ENCODE results near the gene ANKRD33. TPM values are rescaled to one million over a fixed set of nuclear protein-coding genes. Genes with fewer than 3 reads are reported as not detected.

ANKRD33 gene
- total and polyA plus RNA-seq, 5 donors from 2014 or later = not detected

DNA sequence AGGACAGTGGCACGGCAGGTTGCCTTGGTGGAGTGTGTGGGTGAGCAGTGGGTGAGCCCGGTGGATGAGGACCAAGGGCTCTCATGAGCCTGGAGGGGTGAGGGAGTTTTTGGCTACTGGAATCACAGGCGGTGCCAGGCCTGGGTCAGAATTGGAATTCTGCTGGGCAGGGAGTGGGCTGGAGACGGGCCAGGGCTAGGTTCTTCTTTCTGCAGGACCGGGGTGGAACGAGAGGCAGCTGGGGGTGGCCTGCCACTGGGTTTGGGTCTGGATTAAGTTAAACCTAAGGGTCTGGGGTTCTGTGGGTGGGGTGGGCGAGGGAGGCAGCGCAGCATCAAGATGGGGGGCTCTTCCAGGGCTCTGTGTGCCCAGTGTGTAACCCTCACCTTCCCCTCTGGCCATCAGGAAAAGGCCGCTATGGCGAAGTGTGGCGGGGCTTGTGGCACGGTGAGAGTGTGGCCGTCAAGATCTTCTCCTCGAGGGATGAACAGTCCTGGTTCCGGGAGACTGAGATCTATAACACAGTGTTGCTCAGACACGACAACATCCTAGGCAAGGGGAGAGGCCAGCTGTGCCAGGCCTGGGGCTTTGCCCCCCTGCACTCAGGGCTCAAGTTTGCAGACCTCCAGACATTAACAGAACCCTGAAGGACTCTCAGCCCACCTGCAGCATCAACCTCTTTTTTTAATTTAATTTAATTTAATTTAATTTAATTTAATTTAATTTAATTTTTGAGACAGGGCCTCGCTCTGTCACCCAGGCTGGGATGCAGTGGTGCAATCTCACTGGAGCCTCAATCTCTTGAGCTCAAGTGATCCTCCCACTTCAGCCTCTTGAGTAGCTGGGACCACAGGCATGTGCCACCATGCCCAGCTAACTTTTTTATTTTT lies 26.4 kb downstream of the ANKRD33 start:
- Mint-ChIP-seq H3K27me3 (peaks cover 8% of the 10 kb centered on the region), H3K4me3 (no peak overlapping the region), H3K9me3 (no peaks in the 10 kb centered on the region), H3K4me1 (no peaks in the 10 kb centered on the region), H3K36me3 (no peaks in the 10 kb centered on the region), H3K27ac (no peak overlapping the region)
- ATAC-seq (ENCODE audit: low read depth in 2 of 2) = no peak
- Histone ChIP-seq H3K27me3 (ENCODE audit: control insufficient read depth, insufficient read depth, low read length) (peaks cover 3% of the 10 kb centered on the region), H3K36me3 (ENCODE audit: control insufficient read depth, insufficient read depth, low read length) (no peaks in the 10 kb centered on the region), H3K9me3 (ENCODE audit: control insufficient read depth in 2 of 2, low read length in 2 of 2) (no peaks in the 10 kb centered on the region), H3K4me1 (ENCODE audit: control insufficient read depth, insufficient read depth, low read length, poor library complexity, severe bottlenecking) (no peaks in the 10 kb centered on the region), H3K4me3 (ENCODE audit: low read depth, low read length) (no peak overlapping the region), H3K27ac (ENCODE audit: insufficient read depth, low read length, poor library complexity, severe bottlenecking) (no peak overlapping the region)
- no peak for DNase-seq

DNA sequence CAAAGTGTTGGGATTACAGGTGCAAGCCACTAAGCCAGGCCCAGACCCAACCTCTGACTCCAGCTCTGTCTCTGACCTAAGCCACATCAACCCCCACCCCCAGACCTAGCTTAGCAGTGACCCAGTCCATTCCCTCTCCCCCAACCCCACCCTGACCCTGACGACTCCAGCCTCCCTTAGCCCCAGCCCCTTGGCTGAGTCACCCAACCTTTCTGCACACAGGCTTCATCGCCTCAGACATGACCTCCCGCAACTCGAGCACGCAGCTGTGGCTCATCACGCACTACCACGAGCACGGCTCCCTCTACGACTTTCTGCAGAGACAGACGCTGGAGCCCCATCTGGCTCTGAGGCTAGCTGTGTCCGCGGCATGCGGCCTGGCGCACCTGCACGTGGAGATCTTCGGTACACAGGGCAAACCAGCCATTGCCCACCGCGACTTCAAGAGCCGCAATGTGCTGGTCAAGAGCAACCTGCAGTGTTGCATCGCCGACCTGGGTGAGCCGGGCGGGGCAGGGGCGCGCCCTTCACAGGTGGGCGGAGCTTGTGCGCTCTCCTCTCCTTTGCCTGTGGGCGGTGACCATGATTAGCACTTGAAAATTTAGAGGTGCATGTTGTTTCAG lies 27.2 kb downstream of the ANKRD33 start:
- H3K4me3 ChIP-seq (ENCODE audit: low read depth, low read length) = no peak overlapping the region
- no peaks in the 10 kb centered on the region for H3K9me3 ChIP-seq (ENCODE audit: control insufficient read depth in 2 of 2, low read length in 2 of 2)
- no peak overlapping the region for H3K27ac Mint-ChIP-seq
- no peaks in the 10 kb centered on the region for H3K27me3 ChIP-seq (ENCODE audit: control insufficient read depth, insufficient read depth, low read length)
- H3K4me1 Mint-ChIP-seq = no peaks in the 10 kb centered on the region
- no peaks in the 10 kb centered on the region for H3K4me1 ChIP-seq (ENCODE audit: control insufficient read depth, insufficient read depth, low read length, poor library complexity, severe bottlenecking)
- no peak overlapping the region for H3K27ac ChIP-seq (ENCODE audit: insufficient read depth, low read length, poor library complexity, severe bottlenecking)
- no peaks in the 10 kb centered on the region for H3K36me3 Mint-ChIP-seq
- H3K9me3 Mint-ChIP-seq = no peaks in the 10 kb centered on the region
- peaks cover 5% of the 10 kb centered on the region for H3K27me3 Mint-ChIP-seq
- DNase-seq (no peak), ATAC-seq (ENCODE audit: low read depth in 2 of 2) (no peak)
- H3K4me3 Mint-ChIP-seq = no peak overlapping the region
- H3K36me3 ChIP-seq (ENCODE audit: control insufficient read depth, insufficient read depth, low read length) = no peaks in the 10 kb centered on the region

DNA sequence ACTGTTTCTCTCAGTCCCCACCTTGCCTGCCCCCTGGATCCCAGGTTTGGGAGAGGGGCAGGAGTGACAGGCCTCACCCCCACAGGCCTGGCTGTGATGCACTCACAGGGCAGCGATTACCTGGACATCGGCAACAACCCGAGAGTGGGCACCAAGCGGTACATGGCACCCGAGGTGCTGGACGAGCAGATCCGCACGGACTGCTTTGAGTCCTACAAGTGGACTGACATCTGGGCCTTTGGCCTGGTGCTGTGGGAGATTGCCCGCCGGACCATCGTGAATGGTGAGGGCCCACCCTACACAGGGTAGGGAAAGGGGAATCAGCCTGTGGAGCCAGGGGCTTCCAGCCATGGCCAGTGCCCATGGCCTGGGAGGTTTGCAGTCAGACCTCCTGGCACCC lies 28.0 kb downstream of the ANKRD33 start:
- H3K27ac Mint-ChIP-seq = no peak overlapping the region
- Histone ChIP-seq H3K4me1 (ENCODE audit: control insufficient read depth, insufficient read depth, low read length, poor library complexity, severe bottlenecking) (no peaks in the 10 kb centered on the region), H3K4me3 (ENCODE audit: low read depth, low read length) (no peak overlapping the region), H3K27ac (ENCODE audit: insufficient read depth, low read length, poor library complexity, severe bottlenecking) (no peak overlapping the region), H3K36me3 (ENCODE audit: control insufficient read depth, insufficient read depth, low read length) (no peaks in the 10 kb centered on the region), H3K27me3 (ENCODE audit: control insufficient read depth, insufficient read depth, low read length) (no peaks in the 10 kb centered on the region), H3K9me3 (ENCODE audit: control insufficient read depth in 2 of 2, low read length in 2 of 2) (no peaks in the 10 kb centered on the region)
- H3K9me3 Mint-ChIP-seq = no peaks in the 10 kb centered on the region
- no peak for DNase-seq
- H3K4me1 Mint-ChIP-seq = no peaks in the 10 kb centered on the region
- no peak for ATAC-seq (ENCODE audit: low read depth in 2 of 2)
- H3K4me3 Mint-ChIP-seq = no peak overlapping the region
- no peaks in the 10 kb centered on the region for H3K36me3 Mint-ChIP-seq
- peaks cover 5% of the 10 kb centered on the region for H3K27me3 Mint-ChIP-seq

DNA sequence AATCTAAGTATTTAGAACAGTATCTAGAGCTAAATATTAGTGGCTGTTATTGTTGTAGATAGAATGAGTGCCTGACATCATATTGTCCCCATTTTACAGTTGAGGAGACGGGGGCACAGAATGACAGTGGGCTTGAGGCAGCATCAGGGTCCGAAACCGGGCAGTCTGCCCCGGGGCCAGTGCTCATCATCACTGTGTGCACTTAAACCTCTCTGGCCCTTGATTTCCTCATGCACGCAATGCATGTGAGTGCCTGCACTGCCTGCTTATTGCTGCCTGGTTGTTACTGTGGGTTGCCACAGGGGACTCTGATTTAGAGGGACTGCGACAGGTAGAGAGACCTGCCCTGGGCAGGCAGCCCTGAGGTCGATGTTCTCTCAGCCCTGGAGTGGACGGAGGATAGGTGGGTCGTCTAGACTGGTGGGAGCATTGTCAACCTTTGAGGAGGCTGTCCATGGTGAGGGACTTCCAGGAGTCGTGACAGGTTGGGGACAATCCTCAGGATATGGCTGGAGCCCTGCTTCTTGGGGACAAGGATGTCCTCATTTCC lies 29.2 kb downstream of the ANKRD33 start:
- H3K27me3 ChIP-seq (ENCODE audit: control insufficient read depth, insufficient read depth, low read length) = no peaks in the 10 kb centered on the region
- H3K9me3 Mint-ChIP-seq = no peaks in the 10 kb centered on the region
- H3K4me3 ChIP-seq (ENCODE audit: low read depth, low read length) = no peak overlapping the region
- no peak for ATAC-seq (ENCODE audit: low read depth in 2 of 2)
- H3K4me3 Mint-ChIP-seq = no peak overlapping the region
- peaks cover 5% of the 10 kb centered on the region for H3K27me3 Mint-ChIP-seq
- H3K27ac ChIP-seq (ENCODE audit: insufficient read depth, low read length, poor library complexity, severe bottlenecking) = no peak overlapping the region
- H3K36me3 Mint-ChIP-seq = no peaks in the 10 kb centered on the region
- H3K4me1 ChIP-seq (ENCODE audit: control insufficient read depth, insufficient read depth, low read length, poor library complexity, severe bottlenecking) = no peaks in the 10 kb centered on the region
- H3K9me3 ChIP-seq (ENCODE audit: control insufficient read depth in 2 of 2, low read length in 2 of 2) = no peaks in the 10 kb centered on the region
- H3K27ac Mint-ChIP-seq = no peak overlapping the region
- DNase-seq = no peak
- H3K36me3 ChIP-seq (ENCODE audit: control insufficient read depth, insufficient read depth, low read length) = no peaks in the 10 kb centered on the region
- no peaks in the 10 kb centered on the region for H3K4me1 Mint-ChIP-seq

DNA sequence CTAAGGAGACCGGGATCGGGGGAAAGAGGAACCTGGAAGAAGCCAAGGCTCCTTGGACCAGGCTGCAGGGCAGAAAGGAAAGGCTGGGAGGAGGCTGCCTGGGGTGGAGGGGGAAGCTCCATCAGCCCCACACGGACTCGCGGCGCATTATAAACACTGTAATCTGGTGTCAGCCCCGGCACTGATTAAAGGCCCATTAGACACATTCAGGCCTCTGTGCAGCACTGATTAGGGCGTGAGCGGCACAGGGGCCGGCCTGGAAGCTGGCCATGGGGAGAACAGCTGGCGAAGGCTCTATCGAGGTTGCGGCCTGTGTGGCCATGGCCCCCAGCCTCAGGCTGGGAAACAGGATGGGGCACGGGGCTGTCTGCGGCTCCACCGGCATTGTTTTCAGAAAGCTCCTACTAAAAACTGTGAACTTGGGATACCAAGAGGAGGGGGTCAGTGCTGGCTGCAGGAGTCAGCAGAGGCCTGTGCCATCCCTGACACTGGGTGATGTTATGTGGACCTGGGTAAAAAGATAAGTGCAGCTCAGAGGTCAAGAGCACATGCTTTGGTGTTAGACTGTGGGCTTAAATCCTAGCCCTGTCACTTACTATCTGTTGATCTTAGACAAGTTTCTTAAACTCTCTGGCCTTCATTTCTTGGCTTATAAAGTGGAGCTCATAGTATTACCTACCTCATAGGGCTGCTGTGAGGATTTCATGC lies 30.0 kb downstream of the ANKRD33 start:
- H3K4me3 ChIP-seq (ENCODE audit: low read depth, low read length) = no peak overlapping the region
- no peaks in the 10 kb centered on the region for H3K9me3 ChIP-seq (ENCODE audit: control insufficient read depth in 2 of 2, low read length in 2 of 2)
- Mint-ChIP-seq H3K36me3 (no peaks in the 10 kb centered on the region), H3K4me3 (no peak overlapping the region), H3K9me3 (no peaks in the 10 kb centered on the region), H3K27me3 (peaks cover 5% of the 10 kb centered on the region), H3K27ac (no peak overlapping the region), H3K4me1 (peaks cover 0 to 3% (median 0%) of the 10 kb centered on the region in 4 donors)
- H3K27ac ChIP-seq (ENCODE audit: insufficient read depth, low read length, poor library complexity, severe bottlenecking) = no peak overlapping the region
- H3K36me3 ChIP-seq (ENCODE audit: control insufficient read depth, insufficient read depth, low read length) = no peaks in the 10 kb centered on the region
- H3K4me1 ChIP-seq (ENCODE audit: control insufficient read depth, insufficient read depth, low read length, poor library complexity, severe bottlenecking) = no peaks in the 10 kb centered on the region
- no peaks in the 10 kb centered on the region for H3K27me3 ChIP-seq (ENCODE audit: control insufficient read depth, insufficient read depth, low read length)
- ATAC-seq (ENCODE audit: low read depth in 2 of 2) (no peak), DNase-seq (no peak)

DNA sequence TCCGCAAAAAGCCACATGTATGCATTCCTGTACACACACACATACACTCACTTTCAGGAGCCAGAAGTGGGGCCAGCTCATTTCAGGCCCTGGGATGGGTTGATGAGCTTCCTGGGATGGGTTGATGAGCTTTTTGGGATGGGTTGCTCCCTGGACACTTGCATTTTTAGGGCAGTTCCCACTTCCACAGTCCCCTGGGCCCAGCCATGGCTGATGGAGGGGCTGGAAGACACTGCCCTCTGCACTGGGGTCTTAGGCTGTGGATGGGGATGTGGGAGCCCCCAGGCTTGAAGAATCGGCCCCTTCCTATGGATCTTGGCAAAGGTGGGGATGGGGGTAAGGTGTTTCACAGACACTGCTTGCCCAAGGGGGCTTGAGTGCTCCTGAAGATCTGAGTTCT lies 32.1 kb downstream of the ANKRD33 start:
- H3K9me3 Mint-ChIP-seq = no peaks in the 10 kb centered on the region
- H3K36me3 Mint-ChIP-seq = no peaks in the 10 kb centered on the region
- ATAC-seq (ENCODE audit: low read depth in 2 of 2) = no peak
- H3K4me1 Mint-ChIP-seq = peaks cover 0 to 7% (median 0%) of the 10 kb centered on the region in 4 donors
- DNase-seq = no peak
- H3K27ac Mint-ChIP-seq = no peak overlapping the region
- Histone ChIP-seq H3K9me3 (ENCODE audit: control insufficient read depth in 2 of 2, low read length in 2 of 2) (no peaks in the 10 kb centered on the region), H3K27me3 (ENCODE audit: control insufficient read depth, insufficient read depth, low read length) (no peaks in the 10 kb centered on the region), H3K36me3 (ENCODE audit: control insufficient read depth, insufficient read depth, low read length) (no peaks in the 10 kb centered on the region), H3K27ac (ENCODE audit: insufficient read depth, low read length, poor library complexity, severe bottlenecking) (no peak overlapping the region), H3K4me3 (ENCODE audit: low read depth, low read length) (no peak overlapping the region), H3K4me1 (ENCODE audit: control insufficient read depth, insufficient read depth, low read length, poor library complexity, severe bottlenecking) (peaks cover 3% of the 10 kb centered on the region)
- H3K4me3 Mint-ChIP-seq = no peak overlapping the region
- H3K27me3 Mint-ChIP-seq = no peaks in the 10 kb centered on the region

DNA sequence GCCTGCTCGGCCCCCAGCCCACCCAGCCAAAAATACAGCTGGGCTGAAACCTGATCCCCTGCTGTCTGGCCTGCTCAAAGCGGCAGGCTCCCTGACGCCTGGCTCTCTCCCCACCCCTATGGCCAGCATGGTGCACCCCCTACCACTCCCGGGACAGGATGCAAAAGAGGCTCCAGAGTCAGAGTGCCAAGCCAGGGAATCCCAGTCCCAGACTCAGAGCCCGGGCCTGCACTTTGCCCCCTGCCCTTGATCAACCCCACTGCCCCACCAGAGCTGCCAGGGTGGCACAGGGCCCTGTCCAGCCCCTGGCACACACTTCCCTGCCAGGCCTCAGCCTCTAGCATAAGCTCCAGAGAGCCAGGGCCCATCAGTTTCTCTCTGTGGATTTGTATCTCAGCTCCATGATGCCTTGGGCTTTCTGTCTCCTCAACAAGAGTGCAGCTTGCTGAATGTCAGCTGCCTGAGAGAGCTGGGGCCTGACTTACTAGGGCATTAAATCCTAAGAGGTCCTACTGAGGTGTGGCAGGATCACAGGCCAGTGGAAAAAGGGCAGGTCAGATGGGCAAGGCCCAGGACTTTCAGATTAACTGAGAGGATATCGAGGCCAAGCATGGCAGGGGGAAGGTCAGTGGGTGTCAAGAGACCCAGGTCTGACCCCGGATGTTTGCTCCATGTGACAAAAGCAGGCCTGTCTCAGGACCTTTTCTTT lies 33.3 kb downstream of the ANKRD33 start:
- Histone ChIP-seq H3K36me3 (ENCODE audit: control insufficient read depth, insufficient read depth, low read length) (no peaks in the 10 kb centered on the region), H3K4me3 (ENCODE audit: low read depth, low read length) (no peak overlapping the region), H3K27me3 (ENCODE audit: control insufficient read depth, insufficient read depth, low read length) (no peaks in the 10 kb centered on the region), H3K4me1 (ENCODE audit: control insufficient read depth, insufficient read depth, low read length, poor library complexity, severe bottlenecking) (peaks cover 3% of the 10 kb centered on the region), H3K27ac (ENCODE audit: insufficient read depth, low read length, poor library complexity, severe bottlenecking) (no peak overlapping the region), H3K9me3 (ENCODE audit: control insufficient read depth in 2 of 2, low read length in 2 of 2) (no peaks in the 10 kb centered on the region)
- Mint-ChIP-seq H3K27ac (no peak overlapping the region), H3K36me3 (no peaks in the 10 kb centered on the region), H3K4me1 (peaks cover 0 to 7% (median 0%) of the 10 kb centered on the region in 4 donors), H3K9me3 (no peaks in the 10 kb centered on the region), H3K4me3 (no peak overlapping the region), H3K27me3 (no peaks in the 10 kb centered on the region)
- DNase-seq (no peak), ATAC-seq (ENCODE audit: low read depth in 2 of 2) (no peak)
